Vagina (tissue), 2 donors: Measurements from ENCODE around the gene ANKRD11.
A peak's percentile ranks its signal among the peaks of the same experiment; 100 is the strongest.

Experiments
- CTCF ChIP-seq, 3 experiments: fragments of 450-650 bp in 2 of 3; fragments of 200-600 bp in 1 of 3; sonication (generic) in 1 of 3; IDR thresholded peaks; one replicate each; pipeline ENCODE4 v1.5.1; 2017 to 2019; ENCODE audit warnings: antibody characterized with exemption in 3 of 3, mild to moderate bottlenecking in 2 of 3, moderate library complexity in 2 of 3
- POLR2A ChIP-seq, 2 donors: fragments of 450-650 bp; IDR thresholded peaks; one replicate each; pipeline ENCODE4 v1.6.1; 2017; ENCODE audit warnings: antibody characterized with exemption in 2 of 2, mild to moderate bottlenecking in 2 of 2, moderate library complexity in 2 of 2
- POLR2AphosphoS5 ChIP-seq, 2 donors: sonication (generic); formaldehyde crosslinking; IDR thresholded peaks; one replicate each; pipeline ENCODE4 v1.9.0; 2017; ENCODE audit warnings: antibody characterized with exemption in 2 of 2, mild to moderate bottlenecking in 2 of 2, low read depth in 1 of 2; ENCODE audit not compliant: insufficient read depth in 1 of 2

GRCh38 chr16:89320782-89321501, 169.4 kb downstream of the ANKRD11 start:
- no peak for TF ChIP-seq POLR2A (IDR thresholded peaks at IDR 0.05)
- TF ChIP-seq CTCF (IDR thresholded peaks at IDR 0.05) = no peak
- TF ChIP-seq POLR2AphosphoS5 (IDR thresholded peaks at IDR 0.05; ENCODE audit: insufficient read depth in 1 of 2, low read depth in 1 of 2) = peak in 1 of 2 donors; percentile 8
